DMS79 (cell line): ENCODE data around the gene ASL.
"Not testable (repeated sequence)": the region's sequence is repeated elsewhere in the genome, so short reads cannot be mapped to it uniquely, and the experiment has no call there.

Source experiments
- DNase-seq: peaks from one replicate; lab custom pipeline; 2025; lab: John Stamatoyannopoulos, UW

Gene ASL

DNA sequence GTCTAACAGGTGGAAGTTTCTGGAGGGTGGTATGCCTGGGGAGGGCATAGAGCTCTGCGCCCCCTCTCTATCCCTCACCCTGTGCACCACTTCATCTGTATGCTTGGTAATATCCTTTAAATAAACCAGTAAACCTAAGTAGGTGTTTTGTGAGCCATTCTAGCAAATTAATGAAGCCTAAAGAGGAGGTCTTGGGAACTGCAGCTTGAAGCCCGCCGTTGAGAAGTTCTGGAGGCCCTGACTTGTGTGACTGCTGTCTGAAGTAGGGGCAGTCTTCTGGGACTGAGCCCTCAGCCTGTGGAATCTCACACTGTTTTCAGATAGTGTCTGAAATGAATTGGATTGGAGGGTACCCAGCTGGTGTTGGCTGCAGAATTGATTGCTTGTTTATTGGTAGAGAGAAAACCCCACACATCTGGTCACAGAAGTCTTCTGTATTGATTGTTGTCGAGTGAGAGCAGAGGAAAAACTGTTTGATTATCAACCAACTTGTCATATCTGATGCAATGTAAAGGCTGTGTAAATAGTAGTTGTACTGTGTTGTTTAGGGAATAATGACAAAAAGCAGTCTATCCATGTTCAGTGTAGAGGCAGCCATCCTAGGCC, 43.7 kb downstream of the ASL start:
- DNase-seq = no peak

DNA sequence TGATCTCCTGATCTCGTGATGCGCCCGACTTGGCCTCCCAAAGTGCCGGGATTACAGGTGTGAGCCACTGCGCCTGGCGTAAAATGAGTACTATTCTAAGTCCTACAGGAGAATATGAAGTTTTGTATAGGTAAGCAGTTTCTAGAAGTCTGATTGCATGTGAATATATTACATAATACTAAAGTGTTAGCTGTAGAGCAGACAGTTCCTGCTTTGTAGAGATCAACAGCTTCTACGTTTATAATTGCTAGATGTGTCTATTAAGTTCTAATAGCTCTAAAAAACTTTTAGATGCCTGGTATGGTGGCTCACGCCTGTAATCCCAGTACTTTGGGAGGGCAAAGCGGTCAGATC, 47.5 kb downstream of the ASL start:
- DNase-seq = no peak

DNA sequence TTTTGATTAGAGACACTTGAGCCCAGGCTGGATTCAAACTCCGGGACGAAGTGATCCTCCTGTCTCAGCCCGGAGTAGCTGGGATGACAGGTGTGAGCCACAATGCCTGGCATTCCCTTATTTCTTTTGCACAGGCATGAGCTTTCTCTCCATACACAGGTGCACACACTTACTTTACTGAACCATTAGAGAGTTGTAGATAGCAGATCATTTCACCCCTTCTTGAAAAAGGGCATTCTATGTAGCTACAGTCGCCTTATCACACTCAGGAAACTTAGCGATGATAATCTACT, 48.9 kb downstream of the ASL start:
- not testable (repeated sequence) for DNase-seq

DNA sequence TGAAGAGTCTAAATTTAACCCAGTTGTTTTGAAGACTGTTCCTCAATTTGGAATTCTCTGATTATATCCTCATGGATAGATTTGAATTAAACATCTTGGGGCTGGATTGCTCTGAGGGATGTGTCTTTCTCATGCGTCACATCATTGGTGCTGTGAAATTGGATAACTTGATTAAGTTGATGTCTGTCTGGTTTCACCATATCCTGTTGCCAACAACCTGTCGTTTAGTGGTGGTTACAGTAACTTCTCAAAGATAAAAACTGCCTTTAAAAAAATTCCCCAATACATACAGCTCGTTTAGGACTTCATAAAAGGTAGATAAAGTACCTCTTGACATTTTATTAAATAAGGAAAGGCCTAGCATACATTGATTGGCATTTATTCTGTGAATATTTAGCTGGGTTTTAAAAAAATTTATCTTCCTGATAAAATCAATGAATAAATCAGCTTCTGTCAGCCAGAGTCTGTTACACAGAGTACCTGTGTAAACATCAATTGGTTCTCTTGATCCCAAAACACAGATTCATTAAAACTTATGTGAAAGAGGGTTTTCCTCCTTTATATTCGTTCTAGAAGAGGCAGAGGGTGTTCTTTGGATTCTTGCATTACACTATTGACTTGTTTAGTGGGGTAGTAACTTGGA, 49.6 kb downstream of the ASL start:
- no peak for DNase-seq

DNA sequence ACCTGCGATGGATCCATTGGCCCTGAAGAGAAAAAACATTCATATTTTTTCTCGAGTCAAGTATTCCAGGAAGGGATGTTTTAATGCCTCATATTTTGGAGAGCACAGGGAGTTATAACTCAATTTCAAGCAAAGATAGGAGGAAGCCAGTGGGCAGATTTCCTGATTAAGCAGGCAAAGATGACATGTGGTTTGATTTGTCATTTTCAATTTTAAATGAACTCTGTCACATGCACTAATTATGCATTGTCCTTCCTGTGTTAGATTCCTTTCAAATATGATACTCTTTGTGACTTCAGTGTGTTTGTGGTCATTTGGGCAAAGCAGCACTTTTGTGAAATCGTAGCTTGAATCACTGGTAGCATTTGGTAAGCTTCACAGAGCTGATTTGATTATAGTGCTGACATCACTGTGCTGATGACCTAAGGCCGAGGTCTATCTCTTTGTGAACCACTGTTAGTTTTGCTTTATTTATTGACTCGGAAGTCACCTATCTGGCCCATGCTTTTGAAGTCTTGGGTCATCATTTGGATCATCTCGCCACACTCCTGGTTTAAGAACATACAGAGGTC, 50.2 kb downstream of the ASL start:
- DNase-seq = not testable (repeated sequence)

DNA sequence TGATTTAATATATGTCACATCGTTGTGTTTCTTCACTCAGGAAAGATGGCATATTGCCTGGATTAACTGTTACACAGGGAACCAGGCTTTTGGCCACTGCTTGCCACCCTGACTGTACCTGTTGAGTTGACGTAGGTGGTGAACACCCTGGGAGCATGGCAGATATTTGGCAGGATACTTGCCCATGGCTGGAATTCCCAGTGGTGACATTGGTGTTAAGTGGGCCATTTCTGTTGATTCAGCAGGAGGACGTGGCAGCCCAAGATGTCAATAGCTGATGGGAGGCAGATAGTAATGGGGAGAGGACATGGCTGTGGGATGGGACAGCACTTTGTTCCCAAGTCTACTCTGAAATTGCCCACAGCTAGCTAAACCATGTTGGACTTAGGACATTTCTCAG, 51.6 kb downstream of the ASL start:
- not testable (repeated sequence) for DNase-seq

DNA sequence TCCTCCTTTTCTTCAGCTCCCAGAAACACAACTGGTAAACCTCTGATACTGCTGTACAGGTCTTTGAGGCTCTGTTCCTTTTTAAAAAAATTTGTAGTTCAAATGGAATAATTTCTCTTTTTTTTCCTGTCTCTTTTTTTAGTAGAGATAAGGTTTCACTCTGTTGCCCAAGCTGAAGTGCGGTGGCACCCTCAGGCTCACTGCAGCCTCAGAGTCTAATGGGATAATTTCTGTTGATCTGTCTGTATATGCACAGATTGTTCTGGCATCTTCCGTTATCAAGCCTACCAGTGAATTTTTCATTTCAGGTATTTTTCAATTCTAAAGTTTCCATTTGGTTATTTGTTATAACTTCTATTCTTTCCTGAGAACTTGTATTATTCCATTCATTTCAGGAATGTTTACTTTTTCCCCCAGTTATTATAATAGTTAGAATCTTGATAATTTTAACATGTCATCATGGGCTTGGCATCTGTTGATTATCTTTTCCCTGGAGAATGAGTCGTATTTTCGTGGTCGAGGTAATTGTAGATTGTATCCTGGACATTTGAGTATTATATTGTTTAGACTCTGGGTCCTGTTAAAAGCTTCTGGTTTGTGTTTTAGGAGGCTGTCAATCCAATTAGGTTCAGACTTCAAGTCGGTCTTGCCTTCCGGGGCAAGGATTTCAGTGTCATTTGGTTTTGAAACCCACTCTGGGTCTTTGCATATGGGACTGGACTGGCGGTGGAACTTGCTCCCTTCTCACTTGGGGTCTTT, 63.6 kb downstream of the ASL start:
- no peak for DNase-seq

DNA sequence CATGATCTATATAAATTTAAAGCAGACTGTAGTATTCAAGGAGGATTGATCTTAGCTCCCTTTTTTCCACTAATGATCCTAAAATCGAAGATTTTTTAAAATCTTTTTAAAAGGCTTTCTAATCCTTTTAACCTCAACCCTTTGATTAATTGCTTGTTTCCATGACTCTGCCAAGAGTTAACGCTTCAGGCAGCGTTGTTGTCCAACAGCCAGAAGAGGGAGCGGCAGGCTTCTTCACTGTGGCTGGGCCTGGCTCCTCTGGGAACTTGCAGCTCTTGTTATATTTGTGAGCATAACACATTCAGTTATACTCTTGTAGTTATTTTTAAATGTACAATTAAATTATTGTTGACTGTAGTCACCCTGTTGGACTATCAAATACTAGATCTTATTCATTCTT, 65.3 kb downstream of the ASL start:
- DNase-seq = no peak

DNA sequence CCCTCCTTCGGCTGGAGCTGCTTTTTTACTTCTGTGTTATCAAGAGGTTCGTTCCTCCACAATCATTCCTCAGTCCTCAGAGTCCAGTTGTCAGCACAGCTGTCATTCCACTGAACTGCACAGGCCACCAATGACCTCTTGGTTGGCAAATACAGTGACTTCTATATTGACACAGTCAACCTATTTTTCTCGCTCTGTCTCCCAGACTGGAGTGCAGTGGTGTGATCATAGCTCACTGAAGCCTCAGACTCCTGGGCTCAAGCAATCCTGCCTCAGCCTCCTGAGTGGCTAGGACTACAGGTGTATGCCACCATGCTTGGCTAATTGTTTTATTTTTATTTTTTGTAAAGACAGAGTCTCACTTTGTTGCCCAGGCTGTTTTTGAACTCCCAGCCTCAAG, 66.7 kb downstream of the ASL start:
- no peak for DNase-seq

DNA sequence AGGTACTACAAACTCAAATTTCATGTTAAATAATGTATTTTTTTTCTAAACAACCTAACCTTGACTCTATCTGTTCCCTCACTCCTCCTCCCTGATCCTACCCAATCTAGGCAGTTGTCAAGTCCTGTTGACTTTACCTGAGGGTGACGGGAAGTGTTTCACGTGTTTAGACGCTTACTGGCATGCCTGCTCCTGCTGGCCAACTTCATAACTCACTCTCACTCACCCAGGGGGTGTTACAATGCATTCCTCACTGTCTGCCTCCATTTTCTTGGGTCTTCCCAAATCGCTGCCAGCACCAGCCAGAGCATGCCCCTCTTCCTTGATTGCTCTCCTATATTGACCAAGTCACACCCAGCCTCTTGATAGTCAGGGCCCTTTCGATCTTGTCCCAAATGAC, 67.4 kb downstream of the ASL start:
- no peak for DNase-seq
